Fibroblast of pulmonary artery (primary cell): Measurements from ENCODE around the gene NFATC1.

Experiments
- DNase-seq: peaks from one replicate; pipeline ENCODE4 v3.0.0-alpha.2; 2010; ENCODE audit warnings: low read depth
- H3K4me3 ChIP-seq: replicated peaks from 2 replicates; pipeline ENCODE4 v1.5.1; 2011; ENCODE audit warnings: low read depth, mild to moderate bottlenecking, control low read depth, low read length, moderate library complexity
- TF ChIP-seq, protein P1 (sequence below): IDR thresholded peaks from 2 replicates; pipeline ENCODE4 v1.5.1; 2011; ENCODE audit warnings: mild to moderate bottlenecking, control low read depth, low read length, inconsistent platforms; ENCODE audit errors: missing control alignments

Gene NFATC1

DNA sequence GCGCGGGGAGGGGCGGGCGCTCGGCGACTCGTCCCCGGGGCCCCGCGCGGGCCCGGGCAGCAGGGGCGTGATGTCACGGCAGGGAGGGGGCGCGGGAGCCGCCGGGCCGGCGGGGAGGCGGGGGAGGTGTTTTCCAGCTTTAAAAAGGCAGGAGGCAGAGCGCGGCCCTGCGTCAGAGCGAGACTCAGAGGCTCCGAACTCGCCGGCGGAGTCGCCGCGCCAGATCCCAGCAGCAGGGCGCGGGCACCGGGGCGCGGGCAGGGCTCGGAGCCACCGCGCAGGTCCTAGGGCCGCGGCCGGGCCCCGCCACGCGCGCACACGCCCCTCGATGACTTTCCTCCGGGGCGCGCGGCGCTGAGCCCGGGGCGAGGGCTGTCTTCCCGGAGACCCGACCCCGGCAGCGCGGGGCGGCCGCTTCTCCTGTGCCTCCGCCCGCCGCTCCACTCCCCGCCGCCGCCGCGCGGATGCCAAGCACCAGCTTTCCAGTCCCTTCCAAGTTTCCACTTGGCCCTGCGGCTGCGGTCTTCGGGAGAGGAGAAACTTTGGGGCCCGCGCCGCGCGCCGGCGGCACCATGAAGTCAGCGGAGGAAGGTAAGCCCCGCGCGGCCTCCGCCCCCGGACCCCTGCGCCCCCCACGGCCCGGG lies at the start of gene NFATC1:
TSS of gene NFATC1 (plus strand) at position 170 of the 644 bp plus-strand sequence. CDS start at position 465, 295 bp downstream.
- TF ChIP-seq, protein P1, sequence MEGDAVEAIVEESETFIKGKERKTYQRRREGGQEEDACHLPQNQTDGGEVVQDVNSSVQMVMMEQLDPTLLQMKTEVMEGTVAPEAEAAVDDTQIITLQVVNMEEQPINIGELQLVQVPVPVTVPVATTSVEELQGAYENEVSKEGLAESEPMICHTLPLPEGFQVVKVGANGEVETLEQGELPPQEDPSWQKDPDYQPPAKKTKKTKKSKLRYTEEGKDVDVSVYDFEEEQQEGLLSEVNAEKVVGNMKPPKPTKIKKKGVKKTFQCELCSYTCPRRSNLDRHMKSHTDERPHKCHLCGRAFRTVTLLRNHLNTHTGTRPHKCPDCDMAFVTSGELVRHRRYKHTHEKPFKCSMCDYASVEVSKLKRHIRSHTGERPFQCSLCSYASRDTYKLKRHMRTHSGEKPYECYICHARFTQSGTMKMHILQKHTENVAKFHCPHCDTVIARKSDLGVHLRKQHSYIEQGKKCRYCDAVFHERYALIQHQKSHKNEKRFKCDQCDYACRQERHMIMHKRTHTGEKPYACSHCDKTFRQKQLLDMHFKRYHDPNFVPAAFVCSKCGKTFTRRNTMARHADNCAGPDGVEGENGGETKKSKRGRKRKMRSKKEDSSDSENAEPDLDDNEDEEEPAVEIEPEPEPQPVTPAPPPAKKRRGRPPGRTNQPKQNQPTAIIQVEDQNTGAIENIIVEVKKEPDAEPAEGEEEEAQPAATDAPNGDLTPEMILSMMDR = no peak
- peak within 1 kb of the TSS; percentile 55 for H3K4me3 ChIP-seq
- peak; percentile 84 for DNase-seq

DNA sequence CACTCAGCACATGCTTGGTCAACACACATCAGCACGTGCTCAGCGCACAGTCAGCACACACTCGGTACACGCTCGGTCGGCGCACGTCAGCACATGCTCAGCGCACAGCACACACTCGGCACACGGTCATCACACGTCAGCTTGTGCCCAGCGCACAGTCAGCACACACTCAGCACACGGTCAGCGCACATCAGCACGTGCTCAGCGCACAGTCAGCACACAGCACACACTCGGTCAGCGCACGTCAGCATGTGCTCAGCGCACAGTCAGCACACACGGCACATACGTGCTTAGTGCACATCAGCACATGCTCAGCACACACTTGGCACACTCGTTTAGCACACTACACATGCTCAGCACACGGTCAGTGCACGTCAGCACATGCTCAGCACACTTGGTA lies 49.7 kb upstream of the NFATC1 start:
- TF ChIP-seq, protein P1 = no peak
- no peak for DNase-seq
- no peak overlapping the region for H3K4me3 ChIP-seq

DNA sequence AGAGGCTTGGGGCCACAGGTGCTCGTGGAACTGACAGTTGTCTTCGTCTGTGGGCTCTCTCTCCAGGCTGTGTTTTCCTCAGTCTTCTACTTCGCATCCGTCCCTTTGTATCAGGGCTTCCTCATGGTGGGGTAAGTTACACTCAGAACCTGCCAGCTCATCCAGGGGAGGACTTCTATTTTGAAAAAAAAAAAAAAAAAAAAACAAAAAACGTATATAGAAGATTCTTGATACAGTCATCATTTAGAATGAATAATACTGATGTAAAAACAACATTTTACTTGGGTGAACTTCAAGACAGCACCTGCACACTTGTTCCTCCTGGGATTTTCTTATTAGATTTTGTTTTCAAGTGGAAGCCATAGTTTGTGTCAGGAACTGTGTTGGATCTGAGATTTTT lies 47.7 kb upstream of the NFATC1 start:
- TF ChIP-seq, protein P1 = no peak
- no peak overlapping the region for H3K4me3 ChIP-seq
- DNase-seq = no peak

DNA sequence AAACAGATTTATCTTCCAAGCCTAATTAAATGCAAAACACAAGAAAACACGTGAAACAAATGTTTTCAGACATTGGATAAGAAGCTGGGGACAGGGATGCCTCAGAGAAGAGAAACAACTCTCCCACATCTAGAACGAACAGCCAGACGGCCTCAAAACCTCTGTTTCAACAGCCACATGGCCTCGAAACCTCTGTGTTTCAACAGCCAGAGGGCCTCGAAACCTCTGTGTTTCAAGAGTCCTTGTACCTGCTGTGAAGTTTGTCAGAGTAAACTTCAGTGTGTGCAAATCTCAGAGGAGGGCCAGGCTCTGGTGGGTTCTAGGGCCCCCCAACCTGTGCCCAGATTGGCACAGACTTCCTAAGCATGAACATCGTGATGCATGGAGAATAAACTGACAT lies 43.3 kb upstream of the NFATC1 start:
- no peak overlapping the region for H3K4me3 ChIP-seq
- TF ChIP-seq, protein P1 = no peak
- DNase-seq = no peak

DNA sequence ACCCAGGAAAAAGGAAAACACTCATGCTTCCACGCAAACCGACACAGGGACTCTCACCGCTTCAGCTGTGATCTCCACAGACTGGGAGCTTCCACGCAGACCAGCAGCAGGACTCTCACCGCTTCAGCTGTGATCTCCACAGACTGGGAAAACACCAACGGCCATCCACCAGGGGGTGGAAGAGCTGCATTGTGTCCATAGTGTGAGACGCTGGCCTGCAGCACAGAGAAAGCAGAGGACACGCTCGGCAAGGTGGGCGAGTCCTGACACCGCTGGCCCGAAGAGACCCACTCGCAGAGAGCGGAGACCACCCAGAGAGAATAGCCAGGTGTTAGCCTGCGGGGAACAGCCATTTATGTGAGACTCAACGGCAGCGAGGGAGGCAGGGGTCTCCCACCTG lies 42.5 kb upstream of the NFATC1 start:
- DNase-seq = peak; percentile 7
- H3K4me3 ChIP-seq = no peak overlapping the region
- TF ChIP-seq, protein P1 = peak; percentile 26

DNA sequence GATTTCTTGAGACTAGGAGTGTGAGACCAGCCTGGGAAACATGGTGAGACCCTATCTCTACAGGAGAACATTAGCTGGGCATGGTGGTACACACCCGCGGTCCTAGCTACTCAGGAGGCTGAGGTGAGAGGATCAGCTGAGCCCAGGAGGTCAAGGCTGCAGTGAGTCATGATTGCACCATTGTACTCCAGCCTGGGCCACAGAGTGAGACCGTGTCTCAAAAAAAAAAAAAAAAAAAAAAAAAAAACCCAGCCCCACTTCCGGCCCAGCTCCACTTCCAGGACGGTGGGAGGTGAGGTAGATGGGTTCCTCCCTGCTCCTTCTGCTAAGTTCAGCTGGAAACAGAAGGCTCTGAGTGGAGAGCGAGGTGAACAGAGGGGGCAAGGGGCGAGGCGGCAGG lies 41.4 kb upstream of the NFATC1 start:
- no peak for DNase-seq
- no peak overlapping the region for H3K4me3 ChIP-seq
- TF ChIP-seq, protein P1 = no peak

DNA sequence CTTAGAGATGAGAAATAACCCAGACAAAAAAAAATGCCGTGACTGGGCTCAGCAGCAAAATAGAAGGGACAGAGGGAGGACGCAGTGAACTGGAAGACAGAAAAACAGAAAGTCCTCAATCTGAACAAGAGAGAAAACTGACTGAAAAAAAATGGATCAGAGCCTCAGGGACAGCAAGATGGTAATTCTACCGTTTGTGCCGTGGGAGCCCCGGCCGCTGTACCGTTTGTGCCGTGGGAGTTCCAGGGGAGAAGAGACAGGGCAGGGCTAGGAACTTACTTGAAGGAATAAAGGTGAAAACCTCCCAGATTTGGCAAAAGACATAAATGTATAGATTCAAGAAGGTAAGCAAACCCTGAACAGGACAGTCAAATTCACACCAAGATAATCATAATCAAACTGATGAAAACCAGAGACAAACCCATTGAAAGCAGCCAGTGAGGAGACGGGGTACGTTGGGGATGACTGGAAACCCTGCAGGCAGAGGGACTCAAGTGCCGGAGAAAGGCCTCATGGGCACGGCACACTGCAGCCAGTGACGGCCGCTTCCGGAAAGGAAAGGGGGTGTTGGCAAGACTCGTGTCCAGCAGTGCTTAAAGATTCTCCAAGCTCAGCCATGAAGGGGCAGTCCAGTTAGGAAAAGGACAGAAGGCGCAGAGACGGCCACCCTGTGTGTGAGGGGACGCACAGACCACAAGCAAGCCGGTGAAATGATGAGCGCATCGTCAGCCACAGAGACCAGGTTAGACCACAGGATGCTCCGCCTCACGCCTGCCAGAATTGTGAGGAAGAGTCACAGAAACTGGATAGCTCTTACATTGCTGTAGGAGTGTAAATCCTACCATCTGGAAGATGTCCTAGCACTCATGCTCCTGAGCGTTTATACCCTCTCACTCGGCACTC lies 40.0 kb upstream of the NFATC1 start:
- H3K4me3 ChIP-seq = no peak overlapping the region
- TF ChIP-seq, protein P1 = no peak
- no peak for DNase-seq
